H9 (cell line): Measurements from ENCODE around the gene OR6F1. TPM values are rescaled to one million over a fixed set of nuclear protein-coding genes. Genes with fewer than 3 reads are reported as not detected.

ENCODE experiments used
- DNase-seq: peaks from one replicate; pipeline ENCODE4 v3.0.0-alpha.2; 2017
- H2AFZ ChIP-seq: one replicate; pipeline ENCODE4 v1.6.1; 2013; ENCODE audit warnings: mild to moderate bottlenecking, low read length, control low read depth, moderate library complexity
- H2AK5ac ChIP-seq: 2 replicates; pipeline ENCODE4 v1.6.1; 2013; ENCODE audit warnings: low read length, control low read depth, mixed read lengths; ENCODE audit not compliant: insufficient read length
- H2BK120ac ChIP-seq: one replicate; pipeline ENCODE4 v1.6.1; 2013; ENCODE audit warnings: low read depth, mild to moderate bottlenecking, low read length, control low read depth, inconsistent platforms; ENCODE audit not compliant: poor library complexity, severe bottlenecking
- H2BK12ac ChIP-seq: 2 replicates; pipeline ENCODE4 v1.6.1; 2013; ENCODE audit warnings: low read length, control low read depth, mixed read lengths, low read depth; ENCODE audit not compliant: insufficient read length
- H2BK15ac ChIP-seq: 2 replicates; pipeline ENCODE4 v1.6.1; 2013; ENCODE audit warnings: low read depth, low read length, control low read depth
- H2BK20ac ChIP-seq: one replicate; pipeline ENCODE4 v1.6.1; 2013; ENCODE audit warnings: low read depth, mild to moderate bottlenecking, low read length, control low read depth, inconsistent platforms; ENCODE audit not compliant: poor library complexity, severe bottlenecking
- H2BK5ac ChIP-seq: 2 replicates; pipeline ENCODE4 v1.6.1; 2013; ENCODE audit warnings: low read length, control low read depth, mixed read lengths; ENCODE audit not compliant: insufficient read length
- H3K14ac ChIP-seq: 2 replicates; pipeline ENCODE4 v1.6.1; 2013; ENCODE audit warnings: low read length, control low read depth; ENCODE audit not compliant: insufficient read depth
- H3K18ac ChIP-seq: 2 replicates; pipeline ENCODE4 v1.6.1; 2013; ENCODE audit warnings: low read depth, mild to moderate bottlenecking, mixed read lengths, low read length, control low read depth; ENCODE audit not compliant: insufficient read length
- H3K23ac ChIP-seq: 2 replicates; pipeline ENCODE4 v1.6.1; 2013; ENCODE audit warnings: low read length, control low read depth, mixed read lengths, low read depth; ENCODE audit not compliant: insufficient read length
- H3K23me2 ChIP-seq: 2 replicates; pipeline ENCODE4 v1.6.1; 2013; ENCODE audit warnings: low read depth, mild to moderate bottlenecking, mixed read lengths, low read length, control low read depth; ENCODE audit not compliant: insufficient read length, poor library complexity, severe bottlenecking
- H3K27ac ChIP-seq: 2 replicates; pipeline ENCODE4 v1.5.1; 2013; ENCODE audit warnings: low read length, control low read depth, mixed read lengths, low read depth; ENCODE audit not compliant: insufficient read length
- H3K27me3 ChIP-seq: 2 replicates; pipeline ENCODE4 v1.6.1; 2013; ENCODE audit warnings: low read length, control low read depth, inconsistent platforms; ENCODE audit not compliant: insufficient read depth
- H3K4ac ChIP-seq: 2 replicates; pipeline ENCODE4 v1.6.1; 2013; ENCODE audit warnings: low read depth, mild to moderate bottlenecking, control low read depth, inconsistent platforms, low read length, moderate library complexity
- H3K4me1 ChIP-seq: 2 replicates; pipeline ENCODE4 v1.6.1; 2013; ENCODE audit warnings: low read length, control low read depth, inconsistent platforms; ENCODE audit not compliant: insufficient read depth
- H3K4me2 ChIP-seq: 2 replicates; pipeline ENCODE4 v1.6.1; 2013; ENCODE audit warnings: low read length, control low read depth, mixed read lengths; ENCODE audit not compliant: insufficient read length, insufficient read depth
- H3K56ac ChIP-seq: 2 replicates; pipeline ENCODE4 v1.6.1; 2013; ENCODE audit warnings: low read depth, mild to moderate bottlenecking, mixed read lengths, low read length, control low read depth; ENCODE audit not compliant: insufficient read length
- H3K79me1 ChIP-seq: 2 replicates; pipeline ENCODE4 v1.6.1; 2013; ENCODE audit warnings: low read depth, mild to moderate bottlenecking, moderate library complexity, low read length, control low read depth, inconsistent platforms; ENCODE audit not compliant: insufficient read depth, poor library complexity, severe bottlenecking
- H3K79me2 ChIP-seq: 2 replicates; pipeline ENCODE4 v1.6.1; 2013; ENCODE audit warnings: low read length, control low read depth, inconsistent platforms; ENCODE audit not compliant: insufficient read depth
- H3K9ac ChIP-seq: 2 replicates; pipeline ENCODE4 v1.6.1; 2013; ENCODE audit warnings: low read length, control low read depth, mixed read lengths; ENCODE audit not compliant: insufficient read length; ENCODE audit errors: extremely low read depth
- H3K9me3 ChIP-seq: one replicate; pipeline ENCODE4 v1.6.1; 2013; ENCODE audit warnings: low read depth, low read length, inconsistent platforms; ENCODE audit not compliant: control insufficient read depth
- H3T11ph ChIP-seq: one replicate; pipeline ENCODE4 v1.6.1; 2013; ENCODE audit warnings: mild to moderate bottlenecking, low read length, control low read depth, inconsistent platforms
- H4K20me1 ChIP-seq: one replicate; pipeline ENCODE4 v1.6.1; 2013; ENCODE audit not compliant: control insufficient read depth, insufficient read length, insufficient read depth
- H4K5ac ChIP-seq: 2 replicates; pipeline ENCODE4 v1.6.1; 2013; ENCODE audit warnings: low read depth, mild to moderate bottlenecking, mixed read lengths, low read length, control low read depth; ENCODE audit not compliant: insufficient read length
- H4K8ac ChIP-seq: replicated peaks from 2 replicates; pipeline ENCODE4 v1.6.1; 2013; ENCODE audit warnings: low read length, control low read depth, mixed read lengths, low read depth; ENCODE audit not compliant: insufficient read length
- H4K91ac ChIP-seq: 2 replicates; pipeline ENCODE4 v1.6.1; 2013; ENCODE audit warnings: low read depth, mild to moderate bottlenecking, moderate library complexity, mixed read lengths, low read length, control low read depth; ENCODE audit not compliant: insufficient read length
- H3K27ac Mint-ChIP-seq, 3 experiments: 2 replicates in 2 of 3; 3 replicates in 1 of 3; pipeline ENCODE4 v1.8.0; 2020 to 2021; ENCODE audit warnings: mixed read lengths in 3 of 3, mild to moderate bottlenecking in 1 of 3, moderate library complexity in 1 of 3
- H3K27me3 Mint-ChIP-seq: 2 replicates; pipeline ENCODE4 v1.8.0; 2021; ENCODE audit warnings: low read depth, mild to moderate bottlenecking, moderate library complexity, mixed read lengths
- H3K36me3 Mint-ChIP-seq, 3 experiments: 2 replicates in 2 of 3; 3 replicates in 1 of 3; pipeline ENCODE4 v1.8.0; 2020 to 2021; ENCODE audit warnings: low read depth in 3 of 3, mixed read lengths in 3 of 3; ENCODE audit not compliant: insufficient read depth in 1 of 3
- H3K4me1 Mint-ChIP-seq, 2 experiments: 2 replicates each; pipeline ENCODE4 v1.8.0; 2020; ENCODE audit warnings: mixed read lengths in 2 of 2
- H3K4me3 Mint-ChIP-seq, 2 experiments: 2 replicates in 1 of 2; 3 replicates in 1 of 2; pipeline ENCODE4 v1.8.0; 2020 to 2021; ENCODE audit warnings: mild to moderate bottlenecking in 2 of 2, mixed read lengths in 2 of 2, moderate library complexity in 1 of 2
- H3K9me3 Mint-ChIP-seq, 2 experiments: 2 replicates in 1 of 2; 3 replicates in 1 of 2; pipeline ENCODE4 v1.8.0; 2020; ENCODE audit warnings: mild to moderate bottlenecking in 2 of 2, mixed read lengths in 2 of 2, moderate library complexity in 1 of 2
- WGBS: extraction: QIAGEN DNeasy Blood & Tissue Kit; methylation state at CpG from one replicate; pipeline ENCODE4 v1.1.7; 2013; ENCODE audit warnings: missing lambda C conversion rate, low lambda C conversion rate, mixed read lengths; ENCODE audit not compliant: insufficient read length; ENCODE audit errors: extremely low coverage; 5-methylcytosine and 5-hydroxymethylcytosine counted together
- total RNA-seq: library from RNA; stranded (reverse); gene quantifications from 2 replicates; pipeline ENCODE4 v1.2.1, GENCODE V29; 2021
- TF ChIP-seq, protein P1 (sequence below): fragments of 200-600 bp; sonication (generic); conservative IDR thresholded peaks from 3 replicates; pipeline ENCODE4 v1.8.0; 2021; ENCODE audit warnings: antibody characterized with exemption, mild to moderate bottlenecking

OR6F1 gene
- total RNA-seq, 1 experiment from 2014 or later, result not detected

- H3K23me2 ChIP-seq, result no peaks in the 10 kb centered on the region
- H3K27me3 Mint-ChIP-seq, result no peaks in the 10 kb centered on the region; the same call in 1 of the 2 replicates
- no peak within 1 kb of the TSS for H3K27ac ChIP-seq
- no peaks in the 10 kb centered on the region for H3K4me1 Mint-ChIP-seq
- no peak within 1 kb of the TSS for H3K56ac ChIP-seq
- no peak within 1 kb of the TSS for H4K5ac ChIP-seq
- no peak within 1 kb of the TSS for H2BK20ac ChIP-seq
- H4K20me1 ChIP-seq, result no peaks in the 10 kb centered on the region
- H3K14ac ChIP-seq, result no peak within 1 kb of the TSS
- H3K36me3 Mint-ChIP-seq, result no peaks in the 10 kb centered on the region
- no peak within 1 kb of the TSS for H3T11ph ChIP-seq
- no peak within 1 kb of the TSS for H3K4ac ChIP-seq
- H3K9ac ChIP-seq, result no peak within 1 kb of the TSS
- no peak within 1 kb of the TSS for H2AFZ ChIP-seq
- H3K79me1 ChIP-seq, result no peaks in the 10 kb centered on the region
- no peaks in the 10 kb centered on the region; a peak in 1 of 5 replicates for H3K9me3 Mint-ChIP-seq
- H2BK12ac ChIP-seq, result no peak within 1 kb of the TSS
- no peaks in the 10 kb centered on the region for H3K79me2 ChIP-seq
- no peak within 1 kb of the TSS for H2BK120ac ChIP-seq
- H4K91ac ChIP-seq, result no peak within 1 kb of the TSS
- H2BK15ac ChIP-seq, result no peak within 1 kb of the TSS
- no peaks in the 10 kb centered on the region for H3K27me3 ChIP-seq
- no peak for DNase-seq
- H3K4me1 ChIP-seq, result no peaks in the 10 kb centered on the region
- no CpG with 5 or more reads among the region's 1 CpG for WGBS
- H3K23ac ChIP-seq, result no peak within 1 kb of the TSS
- no peaks in the 10 kb centered on the region for H3K9me3 ChIP-seq
- no peak within 1 kb of the TSS for H4K8ac ChIP-seq
- no peak within 1 kb of the TSS for H3K18ac ChIP-seq
- H2BK5ac ChIP-seq, result no peak within 1 kb of the TSS
- no peak within 1 kb of the TSS for H2AK5ac ChIP-seq
- H3K4me3 Mint-ChIP-seq, result no peak within 1 kb of the TSS
- no peak within 1 kb of the TSS; a peak in 1 of 7 replicates for H3K27ac Mint-ChIP-seq
- no peak within 1 kb of the TSS for H3K4me2 ChIP-seq
- TF ChIP-seq, protein P1, sequence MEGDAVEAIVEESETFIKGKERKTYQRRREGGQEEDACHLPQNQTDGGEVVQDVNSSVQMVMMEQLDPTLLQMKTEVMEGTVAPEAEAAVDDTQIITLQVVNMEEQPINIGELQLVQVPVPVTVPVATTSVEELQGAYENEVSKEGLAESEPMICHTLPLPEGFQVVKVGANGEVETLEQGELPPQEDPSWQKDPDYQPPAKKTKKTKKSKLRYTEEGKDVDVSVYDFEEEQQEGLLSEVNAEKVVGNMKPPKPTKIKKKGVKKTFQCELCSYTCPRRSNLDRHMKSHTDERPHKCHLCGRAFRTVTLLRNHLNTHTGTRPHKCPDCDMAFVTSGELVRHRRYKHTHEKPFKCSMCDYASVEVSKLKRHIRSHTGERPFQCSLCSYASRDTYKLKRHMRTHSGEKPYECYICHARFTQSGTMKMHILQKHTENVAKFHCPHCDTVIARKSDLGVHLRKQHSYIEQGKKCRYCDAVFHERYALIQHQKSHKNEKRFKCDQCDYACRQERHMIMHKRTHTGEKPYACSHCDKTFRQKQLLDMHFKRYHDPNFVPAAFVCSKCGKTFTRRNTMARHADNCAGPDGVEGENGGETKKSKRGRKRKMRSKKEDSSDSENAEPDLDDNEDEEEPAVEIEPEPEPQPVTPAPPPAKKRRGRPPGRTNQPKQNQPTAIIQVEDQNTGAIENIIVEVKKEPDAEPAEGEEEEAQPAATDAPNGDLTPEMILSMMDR, result no peak
Measured at GRCh38 chr1:247679639-247680038, 36.8 kb downstream of the OR6F1 start, which contains the start of gene OR13G1. Gene OR13G1 (minus strand): TSS chr1:247679739. CDS start chr1:247673041, 6,698 bp downstream.
